NCI-H748 (cell line): ENCODE data around the gene STXBP2.
A peak's percentile ranks its signal among the peaks of the same experiment; 100 is the strongest.

Experiments used
- DNase-seq: peaks from one replicate; lab custom pipeline; 2025; ENCODE audit not compliant: unreplicated experiment; lab: John Stamatoyannopoulos, UW

STXBP2 gene

GRCh38 chr19:7636691-7637373, at the start of gene STXBP2:
TSS of gene STXBP2 (plus strand) at chr19:7637110. CDS start at chr19:7637150, 40 bp downstream.
- DNase-seq: peak; percentile 79

- DNase-seq: no peak
These were observed 47.1 kb upstream of the STXBP2 start for GRCh38 chr19:7589822-7590221.

- DNase-seq: no peak
These were observed 46.7 kb upstream of the STXBP2 start for GRCh38 chr19:7590256-7590655.

GRCh38 chr19:7595466-7596133, 41.3 kb upstream of the STXBP2 start, which contains the start of gene CAMSAP3:
TSS of gene CAMSAP3 (plus strand) at chr19:7595863. CDS start at chr19:7596003, 140 bp downstream.
- peak; percentile 85 for DNase-seq

- DNase-seq: no peak
These were observed 40.5 kb upstream of the STXBP2 start for GRCh38 chr19:7596211-7596937.

GRCh38 chr19:7597689-7598088, 39.2 kb upstream of the STXBP2 start:
- no peak for DNase-seq

- DNase-seq: no peak
These were observed 38.7 kb upstream of the STXBP2 start for GRCh38 chr19:7598180-7598579.

- DNase-seq: no peak
These were observed 36.2 kb upstream of the STXBP2 start for GRCh38 chr19:7600721-7601120.

- no peak for DNase-seq
These were observed 34.5 kb upstream of the STXBP2 start for GRCh38 chr19:7602240-7602934.

GRCh38 chr19:7602935-7603497, 33.9 kb upstream of the STXBP2 start:
- no peak for DNase-seq

GRCh38 chr19:7603919-7604318, 33.0 kb upstream of the STXBP2 start:
- DNase-seq: no peak

GRCh38 chr19:7605490-7606222, 31.3 kb upstream of the STXBP2 start:
- DNase-seq: peak; percentile 11

- DNase-seq: no peak
These were observed 30.6 kb upstream of the STXBP2 start for GRCh38 chr19:7606289-7606688.

- no peak for DNase-seq
These were observed 29.6 kb upstream of the STXBP2 start for GRCh38 chr19:7607212-7607873.

- no peak for DNase-seq
These were observed 28.9 kb upstream of the STXBP2 start for GRCh38 chr19:7607874-7608560.

GRCh38 chr19:7610491-7611240, 26.2 kb upstream of the STXBP2 start:
- DNase-seq: no peak

- DNase-seq: no peak
These were observed 25.2 kb upstream of the STXBP2 start for GRCh38 chr19:7611541-7612279.
